Heart right ventricle (tissue), 16 donors: ENCODE data around the gene INHBC. TPM values are rescaled to one million over a fixed set of nuclear protein-coding genes. Genes with fewer than 3 reads are reported as not detected.

Experiments used
- ATAC-seq, 8 donors: fragments of 200-7000 bp; cut with Tn5 transposase; one replicate each; pipeline ENCODE4 v1.9.1; 2020; ENCODE audit warnings: mild to moderate bottlenecking in 8 of 8, moderate library complexity in 8 of 8, moderate number of reproducible peaks in 1 of 8
- DNase-seq, 2 donors: peaks; one replicate each; pipeline ENCODE4 v3.0.0-alpha.2; 2020
- H3K27ac ChIP-seq, 10 donors: fragments of 200-600 bp; sonication (generic) in 2 of 10; one replicate each; pipeline versions ENCODE4 v1.5.0 to v1.8.0; 2020 to 2022; ENCODE audit warnings: mild to moderate bottlenecking in 3 of 10
- H3K27me3 ChIP-seq, 7 donors: fragments of 200-600 bp; one replicate each; pipeline ENCODE4 v1.8.0; 2021 to 2022; ENCODE audit warnings: mild to moderate bottlenecking in 2 of 7
- H3K36me3 ChIP-seq, 9 donors: fragments of 200-600 bp; sonication (generic) in 1 of 9; one replicate each; pipeline versions ENCODE4 v1.5.0 to v1.8.0; 2020 to 2022; ENCODE audit warnings: mild to moderate bottlenecking in 2 of 9
- H3K4me1 ChIP-seq, 9 donors: fragments of 200-600 bp; sonication (generic) in 1 of 9; one replicate each; pipeline versions ENCODE4 v1.5.0 to v1.8.0; 2020 to 2022; ENCODE audit warnings: mild to moderate bottlenecking in 4 of 9
- H3K4me3 ChIP-seq, 10 donors: fragments of 200-600 bp; sonication (generic) in 2 of 10; one replicate each; pipeline versions ENCODE4 v1.5.0 to v1.8.0; 2020 to 2022; ENCODE audit warnings: mild to moderate bottlenecking in 7 of 10, moderate library complexity in 2 of 10
- H3K9me3 ChIP-seq, 11 donors: fragments of 200-600 bp in 10 of 11; sonication (generic) in 2 of 11; one replicate each; pipeline versions ENCODE4 v1.5.0 to v1.8.0; 2013 to 2022; ENCODE audit warnings: mild to moderate bottlenecking in 2 of 11, control low read depth in 1 of 11, moderate library complexity in 1 of 11
- WGBS, 2 donors: extraction: QIAGEN DNeasy Blood & Tissue Kit; methylation state at CpG; one replicate each; pipeline ENCODE4 v1.1.7; 2013; ENCODE audit warnings: inconsistent platforms in 1 of 2; 5-methylcytosine and 5-hydroxymethylcytosine counted together
- intact Hi-C, 10 donors: fragments of 100-400 bp; cut with DNase I; formaldehyde crosslinking; loops; one replicate each; pipeline versions ENCODE4 v1.11.1 to v1.14.2; 2022
- polyA plus RNA-seq, 2 donors: library from polyadenylated mRNA; stranded (reverse); fragments of 200-250 nt; gene quantifications; one replicate each; pipeline ENCODE4 v1.2.3, GENCODE V29; 2013
- total RNA-seq, 10 donors: library from RNA; stranded (reverse); fragmentation: NEBNext Ultra II Directional in 3 of 10; extraction: Animal tissue kit (Norgen Biotek cat#: 25700) in 3 of 10; gene quantifications; one replicate each; pipeline versions ENCODE4 v1.2.1 to v1.2.4, GENCODE V29; 2021 to 2023
- TF ChIP-seq, protein P1 (sequence below), 9 donors: fragments of 200-600 bp; sonication (generic) in 2 of 9; IDR thresholded peaks; one replicate each; pipeline versions ENCODE4 v1.5.0 to v1.8.0; 2021 to 2022; ENCODE audit warnings: antibody characterized with exemption in 9 of 9, mild to moderate bottlenecking in 5 of 9, moderate library complexity in 1 of 9
- donor health status: Arrhythmogenic right ventricular cardiomyopathy.
- donor health status: ischemic (EF 13 %, LVEDD 7.1; RV severe dilation, severe dysfunction).
- donor health status: healthy with polysubstance abuse.
- donor health status: DM: no; HTN: yes; CAD: no.
- donor health status: DM: no; HTN: no; CAD: no.
- donor health status: ischemic (EF 25% LVEDD 6.9; RV normal size, moderate dysfunction).
- donor health status: ischemic (EF 25% LVEDD 5.7; RV mildly dilated, moderate dysfunction).
- donor health status: healthy.
- donor health status: DM: yes; HTN: yes; CAD: no.
- donor health status: Ischemic cardiomyopathy.
- donor health status: ischemic (EF 35%, LVEDD 5.7; RV mildly dilated, moderate dysfunction).
- donor health status: nonischemic (EF 11% LVEDD 7.7; RV severe dilation, severe dysfunction).
- donor health status: DM: yes; HTN: yes; CAD: no.
- donor health status: PGD.
- donor health status: ischemic (EF 29% LVEDD 5.4; RV normal size, mild dysfunction).
- donor health status: nonischemic (EF 23%, LVEDD 6.1; RV moderate dilation, normal function).

The INHBC gene
- total and polyA plus RNA-seq, 12 donors = 0.03 to 0.13 TPM; not detected in 10

GRCh38 chr12:57476993-57477709 lies 42.6 kb downstream of the INHBC start:
- Histone ChIP-seq H3K9me3 (no peaks in the 10 kb centered on the region), H3K4me1 (peaks cover 0 to 71% (median 16%) of the 10 kb centered on the region in 9 donors), H3K27me3 (peaks cover 9 to 80% (median 57%) of the 10 kb centered on the region in 7 donors), H3K27ac (peak overlapping the region in 6 of 10 donors; percentile 17 to 95 (median 42)), H3K36me3 (peaks cover 0 to 32% (median 0%) of the 10 kb centered on the region in 9 donors), H3K4me3 (peak overlapping the region in 8 of 10 donors; percentile 1 to 68 (median 46))
- ATAC-seq = no peak
- no peak for DNase-seq
- TF ChIP-seq, protein P1, sequence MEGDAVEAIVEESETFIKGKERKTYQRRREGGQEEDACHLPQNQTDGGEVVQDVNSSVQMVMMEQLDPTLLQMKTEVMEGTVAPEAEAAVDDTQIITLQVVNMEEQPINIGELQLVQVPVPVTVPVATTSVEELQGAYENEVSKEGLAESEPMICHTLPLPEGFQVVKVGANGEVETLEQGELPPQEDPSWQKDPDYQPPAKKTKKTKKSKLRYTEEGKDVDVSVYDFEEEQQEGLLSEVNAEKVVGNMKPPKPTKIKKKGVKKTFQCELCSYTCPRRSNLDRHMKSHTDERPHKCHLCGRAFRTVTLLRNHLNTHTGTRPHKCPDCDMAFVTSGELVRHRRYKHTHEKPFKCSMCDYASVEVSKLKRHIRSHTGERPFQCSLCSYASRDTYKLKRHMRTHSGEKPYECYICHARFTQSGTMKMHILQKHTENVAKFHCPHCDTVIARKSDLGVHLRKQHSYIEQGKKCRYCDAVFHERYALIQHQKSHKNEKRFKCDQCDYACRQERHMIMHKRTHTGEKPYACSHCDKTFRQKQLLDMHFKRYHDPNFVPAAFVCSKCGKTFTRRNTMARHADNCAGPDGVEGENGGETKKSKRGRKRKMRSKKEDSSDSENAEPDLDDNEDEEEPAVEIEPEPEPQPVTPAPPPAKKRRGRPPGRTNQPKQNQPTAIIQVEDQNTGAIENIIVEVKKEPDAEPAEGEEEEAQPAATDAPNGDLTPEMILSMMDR (IDR thresholded peaks at IDR 0.05) = no peak
- 77 to 80% methylated on average over 15 of the region's 15 CpGs for WGBS, 2 donors
- intact Hi-C loops = no loop called here

GRCh38 chr12:57477710-57478681 lies 43.4 kb downstream of the INHBC start:
- no peak for DNase-seq
- H3K4me3 ChIP-seq = peak overlapping the region in 8 of 10 donors; percentile 1 to 68 (median 46)
- 65 to 70% methylated on average over 12 of the region's 12 CpGs for WGBS, 2 donors
- peaks cover 0 to 71% (median 16%) of the 10 kb centered on the region in 9 donors for H3K4me1 ChIP-seq
- H3K9me3 ChIP-seq = no peaks in the 10 kb centered on the region
- intact Hi-C loops = no loop called here
- TF ChIP-seq, protein P1 (IDR thresholded peaks at IDR 0.05) = no peak
- H3K36me3 ChIP-seq = peaks cover 0 to 25% (median 0%) of the 10 kb centered on the region in 9 donors
- peaks cover 9 to 73% (median 49%) of the 10 kb centered on the region in 7 donors for H3K27me3 ChIP-seq
- ATAC-seq = peak in 6 of 8 donors; percentile 22 to 49 (median 32)
- peak overlapping the region in 6 of 10 donors; percentile 17 to 95 (median 42) for H3K27ac ChIP-seq

DNA sequence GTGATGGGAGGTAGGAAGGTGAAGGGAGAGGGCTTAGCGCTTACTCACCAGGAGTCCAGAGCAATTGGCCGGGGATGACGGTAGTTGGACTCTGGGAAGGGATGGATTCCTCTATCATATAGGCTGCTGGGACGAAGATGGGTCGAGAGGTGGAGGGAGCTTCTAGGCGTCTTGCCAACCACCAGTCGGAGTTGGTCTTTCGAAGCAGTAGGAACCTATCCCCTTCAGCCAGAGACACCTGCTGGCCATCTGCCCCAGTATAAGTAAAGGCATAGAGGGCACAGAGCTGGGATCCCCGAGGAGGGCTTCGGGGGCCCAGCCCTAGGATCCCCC lies 44.4 kb downstream of the INHBC start:
- TF ChIP-seq, protein P1 (IDR thresholded peaks at IDR 0.05) = no peak
- intact Hi-C loops = no loop called here
- Histone ChIP-seq H3K4me3 (peak overlapping the region in 1 of 10 donors; percentile 68), H3K9me3 (no peaks in the 10 kb centered on the region), H3K4me1 (peaks cover 0 to 62% (median 16%) of the 10 kb centered on the region in 9 donors), H3K27ac (peak overlapping the region in 5 of 10 donors; percentile 12 to 95 (median 50)), H3K36me3 (peaks cover 0 to 15% (median 0%) of the 10 kb centered on the region in 9 donors), H3K27me3 (peaks cover 9 to 63% (median 39%) of the 10 kb centered on the region in 7 donors)
- ATAC-seq (no peak), DNase-seq (no peak)
- WGBS, 2 donors = 86 to 89% methylated on average over 10 of the region's 10 CpGs
